GM21381 (cell line): ENCODE data around the gene DUSP1.

Experiments
- ATAC-seq: cut with Tn5 transposase; IDR thresholded peaks from one replicate; pipeline ENCODE4 v1.9.1; 2021; ENCODE audit warnings: mild to moderate bottlenecking, moderate library complexity; ENCODE audit not compliant: unreplicated experiment

The DUSP1 gene

DNA sequence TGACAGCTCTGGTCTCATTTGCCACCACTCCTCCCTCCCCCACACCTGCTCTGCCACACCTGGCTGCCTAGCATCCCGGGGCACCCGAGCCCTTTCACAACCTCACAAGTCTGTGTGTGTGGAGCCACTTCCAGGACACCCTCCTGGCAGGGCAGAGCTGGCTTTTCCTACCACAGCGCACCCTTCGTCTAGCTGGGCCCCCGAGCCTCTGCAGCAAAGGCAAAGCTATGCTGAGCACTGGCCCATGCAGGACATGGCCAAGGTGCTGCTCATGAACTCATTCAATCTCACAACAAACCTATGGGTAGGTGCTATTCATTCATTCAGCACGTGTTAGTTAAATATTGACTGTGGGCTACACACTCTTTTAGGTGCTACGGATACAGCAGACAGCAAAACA, 43.4 kb downstream of the DUSP1 start:
- no peak for ATAC-seq

DNA sequence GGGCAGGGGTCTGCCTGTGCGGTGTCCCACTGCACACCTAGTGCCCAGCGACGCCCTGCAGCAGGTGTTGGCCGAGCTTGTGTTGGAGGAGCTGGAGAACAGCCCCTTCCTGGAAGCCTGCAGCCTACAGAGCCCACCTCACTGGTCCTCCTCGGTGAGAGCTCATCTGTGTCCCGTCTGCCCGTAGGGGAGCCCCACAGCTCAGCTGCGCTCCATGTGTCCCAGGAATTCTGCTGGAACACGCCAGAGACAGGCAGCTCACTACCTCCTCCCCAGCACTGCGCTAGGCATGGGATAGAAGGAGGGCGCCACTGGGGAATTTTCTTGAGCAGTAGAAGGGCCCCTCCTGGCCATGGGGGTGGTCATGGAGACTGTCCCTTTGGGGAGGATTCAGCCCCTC, 44.0 kb downstream of the DUSP1 start:
- ATAC-seq, result no peak

DNA sequence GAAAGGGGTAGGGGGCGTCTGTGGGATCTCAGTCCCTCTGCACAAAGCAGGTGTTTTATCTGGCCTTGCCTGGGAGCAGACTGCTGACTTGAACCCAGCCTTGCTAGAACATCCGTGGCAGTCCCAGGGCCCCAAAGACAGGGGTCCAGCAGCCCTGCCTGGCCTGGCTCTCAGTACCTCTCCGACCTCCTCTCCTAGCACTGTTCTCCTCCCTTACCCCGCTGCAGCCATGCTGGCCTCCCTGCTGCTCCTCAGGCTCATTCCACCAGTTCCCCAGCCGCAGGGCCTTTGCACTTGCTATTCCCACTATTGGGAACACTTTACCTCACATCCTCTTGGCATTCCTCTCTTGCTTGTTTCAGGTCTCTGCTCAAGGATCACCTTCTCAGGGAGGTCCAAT, 45.2 kb downstream of the DUSP1 start:
- no peak for ATAC-seq

DNA sequence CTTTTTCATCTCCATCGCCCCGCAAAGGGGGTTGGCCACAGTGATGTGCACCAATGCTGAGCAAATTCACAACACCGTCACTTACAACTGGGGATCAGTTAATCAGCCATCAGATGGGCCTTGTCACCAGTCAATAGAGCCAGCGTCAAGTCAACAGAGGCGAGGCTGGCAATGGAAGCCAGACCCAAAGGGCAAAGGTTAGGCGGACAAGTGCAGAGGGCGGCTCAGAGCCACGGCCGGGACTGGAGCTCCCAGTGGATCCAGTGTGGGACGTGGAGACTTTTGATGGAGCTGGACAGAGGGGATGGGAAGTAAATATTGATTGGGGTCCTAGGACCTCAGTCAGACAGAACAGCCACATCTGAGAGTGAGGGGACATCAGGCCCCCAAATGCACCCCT, 45.7 kb downstream of the DUSP1 start:
- no peak for ATAC-seq

GRCh38 chr5:172724242-172725183, 46.5 kb downstream of the DUSP1 start:
- ATAC-seq, result no peak

DNA sequence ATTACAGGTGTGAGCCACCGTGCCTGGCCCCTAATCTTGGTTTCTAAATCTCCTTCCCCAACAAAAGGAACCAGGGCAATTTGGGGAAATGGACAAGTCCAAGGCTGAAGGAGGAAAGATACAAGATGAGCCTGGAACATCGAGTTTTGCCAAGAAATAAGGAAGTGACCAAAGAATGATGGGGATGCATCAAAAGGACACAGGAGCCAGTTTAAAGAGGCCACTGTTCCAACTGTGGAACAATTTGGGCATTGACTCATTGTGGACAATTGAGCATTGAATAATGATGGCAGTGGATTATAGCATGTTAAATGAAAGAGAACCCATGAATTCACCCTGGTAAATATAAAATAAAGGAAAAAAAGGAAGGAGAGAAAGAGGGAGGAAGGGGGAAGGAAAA, 47.5 kb downstream of the DUSP1 start:
- no peak for ATAC-seq

DNA sequence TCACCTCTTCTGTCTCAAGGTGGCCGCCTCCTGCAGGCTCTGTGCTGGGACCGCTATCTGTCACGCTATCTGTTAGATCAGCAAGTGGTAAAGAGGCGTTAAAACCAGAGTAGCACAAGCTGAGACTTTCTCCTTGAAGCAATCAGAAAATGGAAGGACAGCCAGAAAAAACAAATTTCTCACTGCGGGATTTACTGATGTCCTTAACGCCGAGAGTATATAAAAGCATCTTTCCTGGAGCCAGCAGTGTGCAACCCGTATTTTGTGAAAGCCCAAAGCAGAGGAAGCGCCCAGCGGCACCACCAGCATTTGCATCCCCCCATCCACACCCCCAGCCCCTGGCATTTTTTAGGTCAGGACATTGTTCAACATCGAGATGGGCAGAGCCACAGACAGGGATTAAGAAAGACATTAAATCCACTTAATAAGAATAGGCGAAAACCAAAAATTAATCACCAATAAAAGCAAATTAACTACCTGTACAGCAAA, 48.6 kb downstream of the DUSP1 start:
- no peak for ATAC-seq

DNA sequence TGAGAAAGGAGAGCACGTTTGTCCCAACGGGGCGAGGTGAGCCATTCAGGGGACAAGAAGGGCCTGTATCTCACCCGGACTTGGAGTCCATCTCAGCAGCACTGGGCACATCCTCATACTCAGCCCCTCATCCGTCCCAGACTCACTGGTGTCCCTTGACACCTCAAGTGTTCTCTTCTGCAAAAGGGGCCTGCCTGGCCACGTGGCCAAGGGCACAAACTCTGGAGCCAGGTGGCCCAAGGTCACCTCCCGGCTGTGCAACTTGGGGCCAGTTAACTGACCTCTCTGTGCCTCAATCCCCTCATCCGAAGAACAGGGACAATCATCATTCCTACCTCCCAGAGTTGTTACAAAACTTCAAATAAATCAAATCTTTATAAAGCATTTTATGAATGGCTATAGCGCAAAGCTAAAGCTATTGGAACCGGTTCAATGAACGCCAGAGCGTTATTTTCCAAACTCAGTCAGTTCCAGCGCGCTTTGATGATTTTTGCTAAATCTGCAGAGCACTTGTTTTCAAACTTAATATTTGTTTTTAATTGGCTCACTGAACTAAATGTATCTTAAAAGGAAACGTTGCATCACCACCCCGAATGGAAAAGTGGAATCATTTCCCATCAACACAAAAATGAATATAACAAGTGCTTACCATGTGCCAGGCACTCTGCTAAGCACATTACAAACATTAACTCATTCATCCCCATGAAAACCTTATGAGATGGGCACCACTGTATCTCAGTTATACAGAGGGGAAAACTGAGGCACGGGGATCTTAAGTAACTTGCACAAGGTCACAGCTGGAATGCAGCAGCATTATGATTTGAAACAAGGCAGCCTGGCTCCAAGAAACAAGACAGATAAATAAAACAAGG, 49.3 kb downstream of the DUSP1 start:
- ATAC-seq, result no peak

GRCh38 chr5:172720655-172721054, 50.3 kb downstream of the DUSP1 start:
- ATAC-seq, result no peak

- no peak for ATAC-seq
Measured at GRCh38 chr5:172719211-172719610, 51.8 kb downstream of the DUSP1 start.

- ATAC-seq, result no peak
Measured at GRCh38 chr5:172718527-172719114, 52.4 kb downstream of the DUSP1 start.
